NT2/D1 (cell line): ENCODE data around the gene CPA3.

Source experiments
- SUZ12 ChIP-seq: IDR thresholded peaks from 2 replicates; pipeline ENCODE4 v1.6.1; 2011; ENCODE audit not compliant: insufficient read length, insufficient read depth; ENCODE audit errors: extremely low read depth
- YY1 ChIP-seq: IDR thresholded peaks from 2 replicates; pipeline ENCODE4 v1.6.1; 2011; ENCODE audit not compliant: insufficient read length, insufficient read depth

- TF ChIP-seq YY1 (no peak), SUZ12 (no peak)
Measured at GRCh38 chr3:148857316-148857715, 7.8 kb upstream of the CPA3 start.
